ENCODE measurements around the gene ZSWIM3. TPM values are rescaled to one million over a fixed set of nuclear protein-coding genes. Genes with fewer than 3 reads are reported as not detected.

The ZSWIM3 gene
- total RNA-seq, 1 donor from 2014 or later = 6.4 TPM

DNA sequence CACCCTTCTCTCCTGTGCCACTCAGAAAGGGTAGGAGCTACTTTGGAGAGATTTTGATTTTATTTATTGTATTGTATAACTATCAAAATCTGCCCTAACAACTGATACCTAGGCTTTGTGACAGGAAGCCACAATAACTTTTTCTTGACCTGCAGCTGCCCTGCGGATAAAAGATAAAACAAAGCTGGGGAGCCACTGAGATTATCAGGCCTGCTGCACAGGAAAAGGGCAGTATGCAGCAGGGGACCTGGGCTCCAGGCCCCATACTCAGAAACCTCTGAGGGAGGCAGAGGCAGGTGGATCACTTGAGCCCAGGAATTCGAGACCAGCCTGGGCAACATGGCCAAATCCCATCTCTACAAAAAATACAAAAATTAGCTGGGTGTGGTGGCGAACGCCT is 24.8 kb upstream of the ZSWIM3 start:
- intact Hi-C loops (cut with micrococcal nuclease) = loop anchor here (1.0 kb wide), 1 partner anchor 25 kb away; the partner anchor contains the start of genes ACOT8 and ZSWIM3

DNA sequence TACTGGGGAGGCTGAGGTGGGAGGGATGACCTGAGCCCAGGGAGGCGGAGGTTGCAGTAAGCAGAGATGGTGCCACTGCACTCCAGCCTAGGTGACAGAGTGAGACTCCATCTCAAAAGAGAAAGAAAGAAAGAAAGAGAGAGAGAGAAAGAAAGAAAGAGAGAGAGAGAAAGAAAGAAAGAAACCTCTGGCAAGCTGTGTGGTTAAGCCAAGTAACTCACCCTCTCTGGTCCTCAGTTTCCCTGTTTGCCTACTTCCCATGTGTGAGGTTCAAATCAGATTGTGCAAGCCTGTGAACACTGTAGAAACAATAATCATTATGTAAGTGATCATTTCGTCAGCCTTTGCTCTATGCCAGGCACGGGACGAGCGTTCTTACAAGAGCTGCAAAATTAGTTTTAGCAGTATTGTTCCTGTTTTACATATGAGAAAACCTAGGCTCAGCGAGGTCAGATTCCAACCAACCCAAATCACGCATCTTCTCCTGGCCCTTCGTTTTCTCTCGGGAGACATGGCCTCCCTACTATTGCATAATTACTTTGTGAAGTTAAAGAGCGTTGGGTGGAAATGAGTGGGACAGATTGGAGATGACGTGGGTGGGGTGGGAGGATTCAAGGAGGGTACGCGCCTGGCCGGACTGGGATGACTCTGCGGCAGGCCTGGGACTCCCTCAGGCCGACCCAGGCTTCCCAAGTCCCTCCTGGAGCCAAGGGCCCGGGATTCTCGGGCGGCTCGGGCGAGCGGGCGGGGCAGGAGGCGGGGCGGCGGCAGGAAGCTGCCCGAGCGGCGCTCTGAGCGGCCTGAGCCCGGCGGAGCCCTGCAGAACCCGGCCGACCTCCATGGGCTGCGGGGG is 24.2 kb upstream of the ZSWIM3 start, which contains the start of gene SNX21:
TSS of gene SNX21 (plus strand) at position 770 of the 853 bp plus-strand sequence. CDS start 121 bp downstream, outside the sequence.
- intact Hi-C loops (cut with micrococcal nuclease) = loop anchor here (1.0 kb wide), 1 partner anchor 24 kb away; the partner anchor contains the start of genes ACOT8 and ZSWIM3

DNA sequence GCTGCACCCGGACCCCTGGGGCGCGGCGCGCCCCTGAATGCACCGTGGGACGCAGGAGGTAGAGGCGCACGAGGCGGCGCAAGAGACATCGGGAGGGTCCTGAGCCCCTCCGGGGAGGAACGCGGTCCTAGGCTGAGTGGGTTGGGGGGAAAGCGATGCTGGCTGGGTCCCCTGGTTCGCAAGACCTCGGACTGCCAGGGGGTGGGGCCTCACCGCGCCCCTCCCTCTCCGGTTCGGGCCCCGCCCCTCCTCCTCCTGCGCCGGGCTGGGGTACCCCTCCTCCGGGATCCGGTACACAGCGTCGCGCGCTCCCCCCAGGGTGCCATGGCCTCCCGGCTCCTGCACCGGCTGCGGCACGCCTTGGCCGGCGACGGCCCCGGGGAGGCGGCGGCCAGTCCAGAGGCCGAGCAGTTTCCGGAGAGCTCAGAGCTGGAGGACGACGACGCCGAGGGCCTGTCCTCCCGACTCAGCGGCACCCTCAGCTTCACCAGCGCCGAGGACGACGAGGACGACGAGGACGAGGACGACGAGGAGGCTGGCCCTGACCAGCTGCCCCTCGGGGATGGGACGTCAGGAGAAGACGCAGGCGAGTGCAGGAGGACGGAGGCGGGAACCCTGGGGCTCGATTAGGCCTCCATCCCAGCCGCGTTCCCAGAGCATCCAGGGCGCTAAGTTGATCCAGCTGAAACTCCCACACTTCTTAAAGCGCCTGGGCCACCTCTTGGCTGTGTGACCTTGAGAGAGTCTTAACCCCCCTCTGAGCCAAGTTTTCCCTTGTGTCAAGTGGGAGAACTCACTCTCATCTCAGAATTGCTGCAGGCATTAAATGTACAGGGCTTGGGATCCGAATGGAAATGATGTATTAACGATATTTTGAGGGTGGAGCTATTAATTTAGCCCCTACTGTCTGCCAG is 23.3 kb upstream of the ZSWIM3 start:
- intact Hi-C loops (cut with micrococcal nuclease) = loop anchor here (1.0 to 2.0 kb wide), 2 partner anchors 23 to 47 kb away; partner anchors contain the start of genes ACOT8, ZSWIM1 and ZSWIM3

DNA sequence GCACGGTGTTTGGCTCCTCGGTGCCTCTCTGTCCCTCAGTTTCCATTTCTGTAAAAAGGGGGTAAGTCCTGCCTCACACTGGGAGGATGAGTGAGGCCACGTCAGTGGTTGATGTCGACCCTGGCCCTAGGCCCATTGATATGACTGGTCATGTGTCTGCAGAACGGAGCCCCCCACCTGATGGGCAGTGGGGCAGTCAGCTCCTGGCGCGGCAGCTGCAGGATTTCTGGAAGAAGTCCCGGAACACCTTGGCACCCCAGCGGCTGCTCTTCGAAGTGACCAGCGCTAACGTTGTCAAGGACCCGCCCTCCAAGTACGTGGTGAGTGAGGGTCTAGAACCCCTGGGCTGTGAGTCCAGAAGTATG is 22.6 kb upstream of the ZSWIM3 start:
- intact Hi-C loops (cut with micrococcal nuclease) = loop anchor here (2.0 kb wide), 1 partner anchor 46 kb away; the partner anchor contains the start of gene ZSWIM1

DNA sequence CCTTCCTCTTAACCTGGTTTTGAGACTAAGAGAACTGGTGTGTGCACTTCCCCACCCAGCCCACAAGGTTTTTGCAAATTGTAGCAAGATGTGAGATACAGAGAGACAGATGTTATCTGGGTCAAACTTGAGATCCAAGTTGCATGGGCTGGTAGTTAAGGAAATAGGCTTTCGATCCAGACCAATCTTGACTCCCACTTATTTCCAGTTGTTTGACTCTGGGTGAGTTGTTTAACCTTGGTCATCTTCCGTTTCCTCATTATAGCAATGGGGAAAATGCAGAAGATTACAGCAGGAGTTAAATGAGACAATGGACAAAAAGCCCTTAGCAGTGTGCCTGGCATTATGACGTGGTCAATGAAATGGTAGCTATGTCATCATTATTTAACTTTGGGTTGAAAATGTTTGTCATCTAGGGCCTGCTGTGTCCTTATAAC is 22.1 kb upstream of the ZSWIM3 start:
- intact Hi-C loops (cut with micrococcal nuclease) = loop anchor here (2.0 kb wide), 1 partner anchor 45 kb away; the partner anchor contains the start of gene ZSWIM1

DNA sequence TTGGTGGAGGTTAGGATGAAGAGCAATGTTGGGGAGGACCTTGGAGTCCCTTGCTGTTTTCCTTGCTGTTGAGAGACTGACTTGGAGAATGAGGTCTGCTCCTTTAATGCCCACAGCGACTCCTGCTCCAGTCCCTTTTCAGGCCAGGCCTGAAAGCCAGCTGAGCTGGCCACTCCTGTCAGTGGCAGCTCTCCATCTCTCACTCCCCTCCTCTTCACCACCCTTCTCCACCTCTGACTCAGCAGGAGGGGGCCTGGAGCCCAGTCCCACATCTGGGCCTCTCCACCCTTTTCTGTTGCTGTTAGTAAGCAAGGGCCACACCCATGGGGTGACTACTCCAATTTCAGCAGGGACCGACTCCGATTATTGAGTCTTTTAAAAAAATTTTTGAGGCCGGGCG is 21.6 kb upstream of the ZSWIM3 start:
- intact Hi-C loops (cut with micrococcal nuclease) = loop anchor here (2.0 kb wide), 1 partner anchor 45 kb away; the partner anchor contains the start of gene ZSWIM1

DNA sequence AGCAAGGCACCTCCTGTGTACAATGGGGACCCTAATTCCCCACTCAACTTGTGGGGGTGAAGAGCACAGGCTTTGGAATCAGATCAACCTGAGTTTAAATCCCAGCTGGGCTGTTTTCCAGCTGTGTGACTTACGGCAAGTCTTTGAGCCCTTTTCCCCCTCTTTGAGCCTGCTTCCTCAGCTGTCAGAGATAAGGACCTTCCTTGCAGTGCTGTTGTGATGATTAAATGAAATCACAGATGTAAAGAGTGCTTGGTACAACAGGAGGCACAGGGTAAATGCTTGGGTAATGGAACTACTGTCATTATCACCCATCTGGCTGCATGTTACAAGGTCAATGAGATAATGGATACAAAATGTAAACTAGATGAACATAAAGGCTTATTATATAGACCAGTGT is 20.6 kb upstream of the ZSWIM3 start:
- intact Hi-C loops (cut with micrococcal nuclease) = no loop called here

DNA sequence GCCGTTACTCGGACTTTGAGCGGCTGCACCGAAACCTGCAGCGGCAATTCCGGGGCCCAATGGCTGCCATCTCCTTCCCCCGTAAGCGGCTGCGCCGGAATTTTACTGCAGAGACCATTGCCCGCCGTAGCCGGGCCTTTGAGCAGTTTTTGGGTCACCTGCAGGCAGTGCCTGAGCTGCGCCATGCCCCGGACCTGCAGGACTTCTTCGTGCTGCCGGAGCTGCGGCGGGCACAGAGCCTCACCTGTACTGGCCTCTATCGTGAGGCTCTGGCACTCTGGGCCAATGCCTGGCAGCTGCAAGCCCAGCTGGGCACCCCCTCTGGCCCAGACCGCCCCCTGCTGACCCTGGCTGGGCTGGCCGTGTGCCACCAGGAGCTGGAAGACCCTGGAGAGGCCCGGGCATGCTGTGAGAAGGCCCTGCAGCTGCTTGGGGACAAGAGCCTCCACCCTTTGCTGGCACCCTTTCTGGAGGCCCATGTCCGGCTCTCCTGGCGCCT is 16.7 kb upstream of the ZSWIM3 start:
- intact Hi-C loops (cut with micrococcal nuclease) = no loop called here

DNA sequence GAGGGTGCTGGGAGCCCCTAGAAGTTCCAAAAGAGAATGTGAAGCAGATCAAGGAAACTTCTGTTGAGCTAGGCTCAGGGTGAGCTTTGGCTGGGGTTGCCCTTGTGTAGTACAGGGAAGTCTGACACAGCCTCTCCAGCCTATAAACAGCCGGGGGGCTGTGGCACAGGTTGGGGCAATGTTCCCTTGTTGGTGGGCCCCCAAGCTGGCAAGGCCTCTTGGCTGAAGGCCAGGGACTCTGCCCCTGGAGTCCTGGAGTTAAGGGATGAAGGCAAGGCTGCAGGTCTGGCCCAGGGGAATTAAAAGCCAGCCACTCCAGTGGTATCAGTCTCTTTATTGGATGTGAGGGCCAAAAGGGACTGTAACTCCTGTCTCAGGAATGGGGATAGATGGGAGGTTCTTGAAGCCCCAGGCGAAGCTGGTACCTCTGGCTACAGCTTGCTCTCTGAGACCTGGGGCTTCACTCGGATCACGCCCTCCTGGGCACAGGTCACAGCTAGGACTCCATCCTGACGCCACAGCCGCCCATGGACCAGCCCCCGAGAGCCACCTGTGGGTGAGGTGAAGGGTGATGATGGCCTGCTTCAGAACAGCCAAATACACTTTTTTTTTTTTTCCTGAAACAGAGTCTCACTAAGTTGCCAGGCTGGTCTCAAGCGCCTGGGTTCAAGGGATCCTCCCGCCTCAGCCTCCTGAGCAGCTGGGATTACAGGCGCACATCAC is 15.8 kb upstream of the ZSWIM3 start:
- intact Hi-C loops (cut with micrococcal nuclease) = no loop called here

DNA sequence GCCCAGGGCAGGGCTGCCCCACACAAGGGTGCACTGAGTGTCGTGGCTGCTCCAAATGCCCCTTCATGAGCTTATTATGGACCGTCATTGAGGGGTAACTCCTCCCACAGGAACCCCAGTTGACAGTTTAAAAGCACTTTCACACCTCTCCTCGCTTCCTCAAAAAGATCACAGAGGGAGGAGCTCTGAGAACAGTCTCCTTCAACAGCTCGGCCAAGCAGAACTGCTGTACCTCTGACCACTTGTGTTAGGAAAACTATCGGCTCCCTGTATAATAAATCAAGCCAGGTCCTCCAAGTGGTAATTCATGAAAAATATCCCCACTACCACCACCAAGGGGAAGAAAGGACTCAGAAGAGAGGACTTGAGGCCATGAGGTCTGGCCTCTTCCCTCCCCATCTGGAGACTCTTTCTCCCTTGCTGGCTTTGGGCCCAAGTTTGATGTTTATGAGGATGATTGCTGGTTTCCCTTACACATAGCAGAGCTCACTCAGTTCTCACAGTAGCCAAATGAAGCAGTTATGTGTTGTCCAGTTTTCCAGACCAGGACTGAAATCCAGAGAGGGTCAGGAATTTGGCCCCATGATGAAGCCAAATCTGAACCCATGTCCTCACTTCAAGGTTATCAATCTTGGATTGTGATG is 15.1 kb upstream of the ZSWIM3 start:
- intact Hi-C loops (cut with micrococcal nuclease) = no loop called here

DNA sequence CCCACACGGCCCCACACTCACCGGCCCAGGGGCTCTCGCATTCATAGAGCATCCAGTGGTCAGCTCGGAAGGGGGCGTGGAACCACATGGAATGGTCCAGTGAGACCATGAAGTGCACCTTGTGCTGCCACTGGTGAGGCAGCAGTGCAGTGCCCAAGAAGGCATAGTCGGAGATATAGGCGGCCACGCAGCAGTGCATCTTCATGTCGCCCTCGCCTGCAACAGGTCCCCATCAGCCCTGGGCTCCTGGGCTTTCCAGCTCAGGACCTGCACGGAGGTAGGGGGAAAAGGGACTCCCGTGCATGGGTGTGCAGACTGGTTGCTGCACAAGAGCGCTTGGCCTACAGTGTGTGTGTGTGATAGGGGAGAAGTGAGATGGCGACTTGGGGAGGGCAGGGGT is 13.9 kb upstream of the ZSWIM3 start:
- intact Hi-C loops (cut with micrococcal nuclease) = no loop called here

DNA sequence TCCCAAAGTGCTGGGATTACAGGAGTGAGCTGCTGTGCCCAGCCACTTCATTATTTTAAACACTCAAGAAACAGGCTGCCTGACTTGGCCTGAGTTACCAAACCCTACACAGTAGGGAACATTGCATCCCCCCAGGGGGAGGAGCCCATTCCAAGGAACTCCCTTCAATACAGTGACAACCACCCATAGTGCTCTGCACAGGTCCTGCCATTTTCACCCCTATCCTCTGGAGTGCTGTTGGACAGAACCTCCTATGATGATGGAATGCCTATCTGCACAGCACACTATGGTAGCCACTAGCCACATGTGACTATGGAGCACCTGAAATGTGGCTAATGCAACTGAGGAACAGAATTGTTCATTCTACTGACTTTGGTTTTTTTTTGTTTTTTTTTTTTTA is 12.0 kb upstream of the ZSWIM3 start:
- intact Hi-C loops (cut with micrococcal nuclease) = no loop called here

DNA sequence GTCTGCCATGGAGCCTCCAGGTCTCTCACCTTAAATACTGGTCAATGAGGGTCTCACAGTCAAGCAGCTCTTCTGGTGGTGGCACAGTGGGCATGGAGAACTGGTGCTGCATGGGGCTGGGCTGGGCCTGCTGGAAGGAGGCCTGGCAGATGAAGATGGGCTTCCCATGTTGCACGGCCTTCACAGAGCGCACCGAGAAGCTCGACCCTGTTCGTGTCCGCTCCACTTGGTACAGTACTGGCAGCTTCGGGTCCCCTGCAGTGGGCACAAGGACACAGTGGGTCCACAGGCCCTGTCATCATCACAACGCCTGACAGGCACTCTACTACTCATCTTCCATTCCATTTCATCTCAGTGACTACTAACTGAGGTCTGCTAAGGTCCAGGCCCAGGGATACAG is 9.0 kb upstream of the ZSWIM3 start:
- intact Hi-C loops (cut with micrococcal nuclease) = no loop called here

DNA sequence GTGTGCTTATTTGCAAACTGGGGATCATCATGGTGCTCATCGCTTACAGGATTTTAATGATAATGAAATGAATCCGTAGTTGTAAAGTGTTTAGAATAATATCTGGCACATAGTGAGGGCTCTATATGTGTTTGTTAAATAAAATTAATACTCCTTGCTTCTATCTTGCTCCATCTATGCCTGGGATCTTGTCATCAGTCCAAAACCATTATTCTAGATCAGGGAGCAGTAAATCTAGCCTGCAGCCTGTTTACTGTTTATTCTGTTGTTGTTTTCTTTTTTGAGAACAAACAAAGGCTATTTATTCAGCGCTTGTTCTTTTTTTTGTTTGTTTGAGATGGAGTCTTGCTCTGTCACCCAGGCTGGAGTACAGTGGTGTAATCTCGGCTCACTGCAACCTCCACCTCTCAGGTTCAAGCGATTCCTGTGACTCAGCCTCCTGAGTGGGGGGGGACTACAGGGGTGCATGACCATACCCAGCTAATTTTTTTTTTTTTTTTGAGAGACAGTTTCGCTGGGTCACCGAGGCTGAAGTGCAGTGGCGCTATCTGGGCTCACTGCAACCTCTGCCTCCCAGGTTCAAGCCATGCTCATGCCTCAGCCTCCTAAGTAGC is 8.3 kb upstream of the ZSWIM3 start:
- intact Hi-C loops (cut with micrococcal nuclease) = no loop called here

DNA sequence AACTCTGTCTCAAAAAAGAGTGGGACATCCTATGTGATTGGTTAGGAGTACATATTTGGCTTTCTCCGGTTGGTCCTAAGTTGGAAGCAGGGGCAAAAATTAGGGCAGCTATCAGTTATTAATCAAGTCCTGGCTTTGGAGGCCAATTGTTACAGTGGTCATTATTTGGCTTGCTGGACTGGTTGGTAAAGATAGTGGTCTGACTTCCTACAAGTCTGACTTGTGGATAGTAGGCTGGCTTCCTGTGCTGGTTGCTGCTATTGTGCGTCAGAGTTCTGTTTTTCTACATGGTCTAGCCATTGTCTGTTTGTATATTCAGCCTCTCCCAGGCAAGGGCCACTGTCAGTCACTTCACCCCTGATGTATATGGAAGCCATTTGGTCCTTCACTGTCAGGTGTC is 7.2 kb upstream of the ZSWIM3 start:
- intact Hi-C loops (cut with micrococcal nuclease) = no loop called here

DNA sequence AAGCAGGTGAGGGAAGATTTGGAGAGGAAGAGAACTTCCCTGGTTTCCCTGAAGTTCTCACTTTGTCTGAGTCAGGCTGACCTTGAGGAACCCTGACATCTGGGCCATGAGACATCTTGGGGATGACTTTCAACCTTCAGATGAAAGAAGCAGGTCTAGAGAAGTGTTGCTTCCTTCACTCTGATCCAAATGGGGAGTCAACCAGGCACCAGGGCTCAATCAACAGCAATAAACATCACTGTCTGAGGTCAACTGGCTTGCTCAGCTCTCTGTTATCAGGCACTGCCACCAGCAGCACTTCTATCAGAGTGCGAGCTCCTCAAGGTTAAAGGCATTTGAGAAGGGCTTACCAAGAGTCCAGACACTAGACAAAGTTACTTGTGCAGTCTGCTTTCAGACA is 6.5 kb upstream of the ZSWIM3 start:
- intact Hi-C loops (cut with micrococcal nuclease) = no loop called here

DNA sequence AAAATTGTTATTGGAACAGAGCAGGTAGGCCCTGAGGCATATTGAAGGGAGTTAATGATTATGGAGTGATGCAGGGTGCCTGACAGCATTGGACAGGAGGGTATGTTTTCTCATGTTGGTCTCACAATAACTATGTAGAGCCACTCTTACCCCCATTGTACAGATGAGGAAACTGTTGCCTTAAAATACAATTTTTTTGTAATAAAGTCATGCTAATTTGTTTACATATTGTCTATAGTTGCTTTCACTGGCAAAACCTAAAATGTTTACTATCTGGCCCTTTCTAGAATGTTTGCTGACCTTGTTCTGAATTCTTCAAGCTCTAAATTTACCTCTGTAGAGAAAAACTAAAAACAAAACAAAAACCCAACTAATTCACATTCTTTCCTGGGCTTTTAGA is 5.9 kb upstream of the ZSWIM3 start:
- intact Hi-C loops (cut with micrococcal nuclease) = no loop called here

DNA sequence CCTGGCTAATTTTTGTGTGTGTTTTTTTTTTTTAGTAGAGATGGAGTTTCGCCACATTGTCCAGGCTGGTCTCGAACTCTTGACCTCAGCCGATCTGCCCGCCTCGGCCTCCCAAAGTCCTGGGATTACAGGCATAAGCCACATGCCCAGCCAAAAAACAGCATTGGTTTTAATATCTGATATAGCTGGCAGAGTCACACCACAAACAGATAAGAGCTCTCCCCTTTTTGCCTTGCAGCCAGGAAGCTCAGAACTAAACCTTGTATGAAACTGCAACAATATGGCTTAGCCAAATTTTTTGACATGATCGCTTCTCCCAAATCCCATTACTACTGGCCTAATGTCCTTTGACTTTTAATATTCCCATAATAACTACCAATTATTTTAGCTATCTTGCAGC is 5.1 kb upstream of the ZSWIM3 start:
- intact Hi-C loops (cut with micrococcal nuclease) = no loop called here

DNA sequence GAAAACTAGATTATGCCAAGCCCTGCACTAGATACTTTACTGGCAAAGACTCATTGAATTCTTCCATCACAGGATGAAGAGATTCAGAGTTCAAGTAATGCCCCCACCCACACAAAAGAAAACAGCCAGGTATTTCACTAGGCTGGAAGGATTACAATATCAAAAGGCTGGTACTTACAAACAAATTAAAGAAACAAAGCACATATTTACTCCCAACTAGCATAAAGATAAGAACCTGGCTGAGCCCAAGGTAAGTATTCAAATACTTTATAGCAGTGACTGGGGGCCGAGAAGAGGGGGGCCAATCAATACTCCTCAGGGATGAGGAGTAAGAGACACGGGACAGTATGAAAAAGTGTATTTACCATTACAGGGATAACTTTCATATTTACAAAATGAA is 3.9 kb upstream of the ZSWIM3 start:
- intact Hi-C loops (cut with micrococcal nuclease) = no loop called here

DNA sequence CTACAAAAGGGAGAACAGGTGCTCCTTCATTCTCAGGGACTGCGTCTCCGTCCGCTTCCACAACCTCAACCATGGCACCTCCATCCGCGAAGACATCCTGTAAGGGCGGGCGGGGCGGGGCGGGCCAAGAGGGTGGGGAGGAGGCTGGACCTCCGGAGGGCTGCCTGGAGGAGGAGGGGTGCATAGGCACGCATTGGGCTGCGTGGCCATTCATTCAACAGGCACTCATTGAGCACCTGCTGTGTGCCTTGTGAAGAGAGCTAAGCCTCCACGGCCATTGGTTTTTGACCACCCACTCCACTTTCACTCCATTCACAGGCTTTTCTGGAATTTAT is 435 bp downstream of the ZSWIM3 start:
- intact Hi-C loops (cut with micrococcal nuclease) = loop anchor here (1.0 to 5.0 kb wide), 9 partner anchors 23 to 495 kb away; partner anchors contain the start of genes CTSA, DNTTIP1, NEURL2 and SNX21
